ENCODE measurements around the gene IL26. TPM values are rescaled to one million over a fixed set of nuclear protein-coding genes. Genes with fewer than 3 reads are reported as not detected.

IL26 gene
- total and polyA plus RNA-seq, 4 donors = not detected

GRCh38 chr12:68260153-68260552, 34.5 kb upstream of the IL26 start:
- TF ChIP-seq, protein P1, sequence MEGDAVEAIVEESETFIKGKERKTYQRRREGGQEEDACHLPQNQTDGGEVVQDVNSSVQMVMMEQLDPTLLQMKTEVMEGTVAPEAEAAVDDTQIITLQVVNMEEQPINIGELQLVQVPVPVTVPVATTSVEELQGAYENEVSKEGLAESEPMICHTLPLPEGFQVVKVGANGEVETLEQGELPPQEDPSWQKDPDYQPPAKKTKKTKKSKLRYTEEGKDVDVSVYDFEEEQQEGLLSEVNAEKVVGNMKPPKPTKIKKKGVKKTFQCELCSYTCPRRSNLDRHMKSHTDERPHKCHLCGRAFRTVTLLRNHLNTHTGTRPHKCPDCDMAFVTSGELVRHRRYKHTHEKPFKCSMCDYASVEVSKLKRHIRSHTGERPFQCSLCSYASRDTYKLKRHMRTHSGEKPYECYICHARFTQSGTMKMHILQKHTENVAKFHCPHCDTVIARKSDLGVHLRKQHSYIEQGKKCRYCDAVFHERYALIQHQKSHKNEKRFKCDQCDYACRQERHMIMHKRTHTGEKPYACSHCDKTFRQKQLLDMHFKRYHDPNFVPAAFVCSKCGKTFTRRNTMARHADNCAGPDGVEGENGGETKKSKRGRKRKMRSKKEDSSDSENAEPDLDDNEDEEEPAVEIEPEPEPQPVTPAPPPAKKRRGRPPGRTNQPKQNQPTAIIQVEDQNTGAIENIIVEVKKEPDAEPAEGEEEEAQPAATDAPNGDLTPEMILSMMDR (IDR thresholded peaks at IDR 0.05; ENCODE audit: control extremely low read depth, extremely low read depth) = no peak
- H3K9me3 ChIP-seq (ENCODE audit: control insufficient read depth in 4 of 4, insufficient read depth in 3 of 4, low read length in 3 of 4) = no peaks in the 10 kb centered on the region
- no peak overlapping the region for H3K4me3 ChIP-seq
- DNase-seq (no peak), ATAC-seq (ENCODE audit: insufficient read depth, low FRiP score) (no peak)
- peaks cover 0 to 2% (median 0%) of the 10 kb centered on the region in 3 donors for H3K27me3 ChIP-seq (ENCODE audit: control insufficient read depth in 3 of 3, insufficient read depth in 3 of 3, low read length in 2 of 3)
- 75 to 87% methylated on average over 3 of the region's 3 CpGs for WGBS, 2 donors
- no peaks in the 10 kb centered on the region for H3K4me1 ChIP-seq (ENCODE audit: control insufficient read depth in 5 of 5, insufficient read depth in 5 of 5, low read length in 5 of 5)
- H3K27ac ChIP-seq (ENCODE audit: low read depth in 1 of 2, low read length in 1 of 2) = no peak overlapping the region
- no peaks in the 10 kb centered on the region for H3K36me3 ChIP-seq (ENCODE audit: control insufficient read depth in 4 of 4, insufficient read depth in 4 of 4, low read length in 4 of 4)
- H3K9ac ChIP-seq (ENCODE audit: insufficient read depth in 1 of 2, low read length in 2 of 2) = no peak overlapping the region

DNA sequence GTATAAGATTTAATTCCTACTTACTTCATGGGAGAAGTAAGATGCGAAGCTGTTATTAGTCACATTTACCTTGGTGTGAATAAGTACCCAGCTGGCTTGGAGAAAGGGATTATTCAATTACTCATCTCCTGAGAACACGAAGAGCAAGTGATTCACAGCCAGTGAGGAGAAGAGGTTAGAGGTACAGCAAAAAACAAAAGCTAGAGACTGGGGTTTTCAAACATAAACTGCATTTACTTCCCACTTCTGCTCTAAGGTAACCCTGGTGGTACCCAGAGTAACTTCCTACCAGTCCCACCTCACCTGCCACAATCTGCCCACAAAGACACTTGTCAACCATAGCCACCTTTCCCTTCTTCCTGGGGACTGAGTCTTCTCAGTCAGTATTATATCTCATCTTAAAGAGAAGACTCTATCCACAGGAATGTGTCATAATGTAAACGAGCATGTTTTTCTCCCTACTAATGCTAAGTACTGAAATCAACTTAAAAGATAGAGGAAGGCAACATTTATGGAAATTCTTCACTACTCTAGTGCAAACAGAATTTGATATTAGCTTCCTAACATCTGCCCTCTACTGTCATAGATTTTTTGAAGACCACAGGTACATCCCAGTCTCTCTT, 33.8 kb upstream of the IL26 start:
- DNase-seq = no peak
- H3K4me1 ChIP-seq (ENCODE audit: control insufficient read depth in 5 of 5, insufficient read depth in 5 of 5, low read length in 5 of 5) = no peaks in the 10 kb centered on the region
- H3K4me3 ChIP-seq = no peak overlapping the region
- H3K27me3 ChIP-seq (ENCODE audit: control insufficient read depth in 3 of 3, insufficient read depth in 3 of 3, low read length in 2 of 3) = peaks cover 0 to 2% (median 0%) of the 10 kb centered on the region in 3 donors
- no peaks in the 10 kb centered on the region for H3K36me3 ChIP-seq (ENCODE audit: control insufficient read depth in 4 of 4, insufficient read depth in 4 of 4, low read length in 4 of 4)
- no peaks in the 10 kb centered on the region for H3K9me3 ChIP-seq (ENCODE audit: control insufficient read depth in 4 of 4, insufficient read depth in 3 of 4, low read length in 3 of 4)
- 68 to 75% methylated on average over 3 of the region's 3 CpGs for WGBS, 2 donors
- TF ChIP-seq, protein P1 (IDR thresholded peaks at IDR 0.05; ENCODE audit: control extremely low read depth, extremely low read depth) = no peak
- H3K27ac ChIP-seq (ENCODE audit: low read depth in 1 of 2, low read length in 1 of 2) = no peak overlapping the region
- H3K9ac ChIP-seq (ENCODE audit: insufficient read depth in 1 of 2, low read length in 2 of 2) = no peak overlapping the region
- no peak for ATAC-seq (ENCODE audit: insufficient read depth, low FRiP score)

GRCh38 chr12:68253504-68253903, 27.9 kb upstream of the IL26 start, which contains the start of gene IL22:
IL22 (minus strand) TSS chr12:68253604; CDS start chr12:68253448, 156 bp downstream.
- WGBS, 2 donors = 89 to 93% methylated on average over 7 of the region's 7 CpGs
- no peaks in the 10 kb centered on the region for H3K4me1 ChIP-seq (ENCODE audit: control insufficient read depth in 5 of 5, insufficient read depth in 5 of 5, low read length in 5 of 5)
- H3K9ac ChIP-seq (ENCODE audit: insufficient read depth in 1 of 2, low read length in 2 of 2) = no peak within 1 kb of the TSS
- no peak within 1 kb of the TSS for H3K4me3 ChIP-seq
- TF ChIP-seq, protein P1 (IDR thresholded peaks at IDR 0.05; ENCODE audit: control extremely low read depth, extremely low read depth) = no peak
- ATAC-seq (ENCODE audit: insufficient read depth, low FRiP score) (no peak), DNase-seq (no peak)
- H3K27ac ChIP-seq (ENCODE audit: low read depth in 1 of 2, low read length in 1 of 2) = no peak within 1 kb of the TSS
- H3K27me3 ChIP-seq (ENCODE audit: control insufficient read depth in 3 of 3, insufficient read depth in 3 of 3, low read length in 2 of 3) = no peaks in the 10 kb centered on the region
- no peaks in the 10 kb centered on the region for H3K9me3 ChIP-seq (ENCODE audit: control insufficient read depth in 4 of 4, insufficient read depth in 3 of 4, low read length in 3 of 4)
- H3K36me3 ChIP-seq (ENCODE audit: control insufficient read depth in 4 of 4, insufficient read depth in 4 of 4, low read length in 4 of 4) = no peaks in the 10 kb centered on the region

DNA sequence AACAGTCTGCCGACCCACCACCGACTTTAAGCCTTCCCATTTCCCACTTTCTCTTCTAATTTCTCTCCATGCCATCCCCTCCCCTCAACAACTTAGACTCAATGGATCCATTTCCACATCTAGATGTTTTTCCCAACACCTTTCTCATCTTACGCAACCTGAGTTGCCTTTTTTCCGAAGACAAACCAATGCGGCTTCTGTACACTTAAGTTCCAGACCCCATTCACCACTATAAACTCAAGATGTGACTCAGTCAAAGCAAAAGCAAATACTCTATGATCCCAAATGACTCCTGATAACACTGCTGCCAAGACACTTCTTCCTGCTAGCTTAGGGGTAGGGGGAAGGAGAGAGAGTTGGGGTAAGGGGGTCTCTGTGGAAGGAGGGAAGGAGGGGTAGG, 26.5 kb upstream of the IL26 start:
- ATAC-seq (ENCODE audit: insufficient read depth, low FRiP score) = no peak

More for the DNA sequence above, 26.5 kb upstream of the IL26 start:
- TF ChIP-seq, protein P1 (IDR thresholded peaks at IDR 0.05; ENCODE audit: control extremely low read depth, extremely low read depth) = no peak
- no peak for DNase-seq
- H3K27me3 ChIP-seq (ENCODE audit: control insufficient read depth in 3 of 3, insufficient read depth in 3 of 3, low read length in 2 of 3) = no peaks in the 10 kb centered on the region
- H3K27ac ChIP-seq (ENCODE audit: low read depth in 1 of 2, low read length in 1 of 2) = no peak overlapping the region
- WGBS, 2 donors = 89 to 90% methylated on average over 5 of the region's 5 CpGs
- no peak overlapping the region for H3K9ac ChIP-seq (ENCODE audit: insufficient read depth in 1 of 2, low read length in 2 of 2)
- no peaks in the 10 kb centered on the region for H3K36me3 ChIP-seq (ENCODE audit: control insufficient read depth in 4 of 4, insufficient read depth in 4 of 4, low read length in 4 of 4)
- H3K9me3 ChIP-seq (ENCODE audit: control insufficient read depth in 4 of 4, insufficient read depth in 3 of 4, low read length in 3 of 4) = no peaks in the 10 kb centered on the region
- no peak overlapping the region for H3K4me3 ChIP-seq
- no peaks in the 10 kb centered on the region for H3K4me1 ChIP-seq (ENCODE audit: control insufficient read depth in 5 of 5, insufficient read depth in 5 of 5, low read length in 5 of 5)

All from lung (tissue), 12 donors.